Stimulated activated CD4-positive, alpha-beta T cell treated with anti-CD3 and anti-CD28 coated beads, TNF-alpha, amount 100 ng/mL, for 24 hours (primary cell): ENCODE results near the gene ZNF280D.

ENCODE experiments used
- DNase-seq, 3 experiments: peaks; one replicate each; pipeline ENCODE4 v3.0.0-alpha.2; 2020; ENCODE audit warnings: low read depth in 3 of 3

The ZNF280D gene

DNA sequence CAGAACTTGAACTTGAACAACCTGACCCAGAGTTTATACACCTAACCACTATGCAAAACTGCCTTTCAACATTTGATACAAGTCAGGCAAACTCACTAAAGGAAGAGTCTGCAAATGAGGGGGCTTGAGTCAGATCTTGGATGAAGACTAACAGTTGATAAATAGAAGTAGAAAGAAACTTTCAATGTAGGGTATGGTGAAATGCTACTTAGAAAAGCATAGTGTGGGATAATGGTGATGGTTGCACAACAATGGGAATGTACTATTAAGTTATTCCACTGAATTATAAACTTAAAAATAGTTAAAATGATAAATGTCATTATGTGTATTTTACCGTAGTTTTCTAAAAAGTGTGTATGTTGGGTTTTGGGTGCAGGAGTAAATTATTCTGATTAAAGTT is 19.7 kb upstream of the ZNF280D start:
- no peak for DNase-seq

DNA sequence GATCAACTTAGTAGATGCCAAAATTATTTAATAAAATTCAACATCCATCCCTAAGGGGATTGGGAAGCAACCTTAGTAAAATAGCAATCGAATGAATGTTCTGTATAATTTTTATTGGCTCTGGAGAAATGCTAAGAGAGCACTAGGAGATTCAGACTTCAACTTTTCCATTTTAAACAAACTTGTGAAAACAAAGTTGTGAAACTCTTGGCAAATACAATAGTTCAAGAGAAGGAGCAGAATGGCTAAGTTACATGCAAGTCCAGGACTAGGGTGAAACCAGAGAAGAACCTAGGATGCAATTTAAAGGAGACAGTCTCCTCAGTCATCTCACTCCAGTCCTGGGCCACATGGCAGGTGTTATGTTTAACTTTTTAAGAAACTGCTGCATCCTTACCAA is 16.7 kb upstream of the ZNF280D start:
- DNase-seq: no peak

DNA sequence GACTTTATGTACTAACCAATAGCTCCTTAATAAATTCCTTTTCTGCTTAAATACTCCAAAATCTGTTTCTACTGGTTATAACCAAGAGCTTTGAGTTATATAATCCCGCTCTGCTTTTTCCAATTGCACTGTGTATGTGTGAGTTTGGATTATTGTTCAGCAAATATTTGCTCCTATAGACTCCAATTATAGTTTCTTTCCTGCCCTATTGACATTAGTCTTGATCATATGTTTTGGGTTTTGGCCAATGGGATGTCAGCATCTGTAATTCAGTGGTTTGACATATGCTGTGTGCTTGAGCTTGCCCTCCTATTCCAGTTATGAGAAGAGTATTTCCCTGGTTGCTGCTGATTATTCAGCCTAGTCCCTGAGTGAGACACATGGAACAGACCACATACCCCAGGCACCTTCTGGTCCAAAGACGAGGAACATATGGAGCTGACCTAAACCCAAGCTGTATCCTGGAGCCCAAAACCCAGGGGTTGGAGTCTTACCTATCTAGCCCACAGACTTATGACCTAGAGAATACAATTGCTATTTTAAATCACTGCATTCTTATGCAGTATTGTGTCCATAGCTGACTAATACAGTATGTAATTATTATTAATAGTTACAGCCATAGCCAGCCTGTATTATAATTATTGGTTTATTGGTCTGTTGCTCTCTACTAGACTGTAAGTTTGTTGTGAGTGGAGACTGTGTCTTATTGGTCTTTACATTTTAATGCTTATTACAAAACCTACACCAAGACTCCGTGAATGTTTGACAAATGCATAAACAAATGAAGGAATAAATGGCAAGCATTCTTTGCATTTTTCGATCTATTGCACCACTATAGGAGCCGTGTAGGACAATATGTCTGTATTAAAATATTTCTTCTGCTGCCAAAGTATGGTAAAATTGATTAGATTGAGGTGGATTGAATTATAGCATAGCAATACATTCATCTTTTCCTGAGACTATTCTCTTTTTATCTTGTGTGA is 11.7 kb upstream of the ZNF280D start:
- no peak for DNase-seq

DNA sequence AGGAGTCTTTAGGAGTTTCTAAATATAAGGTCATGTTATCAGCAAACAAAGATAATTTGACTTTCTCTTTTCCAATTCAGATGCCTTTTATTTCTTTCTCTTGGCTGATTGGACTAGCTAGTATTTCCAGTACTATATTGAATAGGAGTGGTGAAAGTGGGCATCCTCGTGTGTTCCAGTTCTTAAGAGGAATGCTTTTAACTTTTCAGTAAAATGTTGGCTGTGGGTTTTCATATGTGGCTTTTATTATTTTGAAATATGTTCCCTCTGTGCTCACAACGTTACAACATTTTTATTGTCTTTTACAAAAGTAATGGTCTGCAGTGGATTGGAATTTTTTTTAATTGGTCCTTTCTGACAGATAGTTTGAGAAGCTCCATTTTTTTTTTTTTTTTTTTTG is 8.2 kb upstream of the ZNF280D start:
- no peak for DNase-seq

DNA sequence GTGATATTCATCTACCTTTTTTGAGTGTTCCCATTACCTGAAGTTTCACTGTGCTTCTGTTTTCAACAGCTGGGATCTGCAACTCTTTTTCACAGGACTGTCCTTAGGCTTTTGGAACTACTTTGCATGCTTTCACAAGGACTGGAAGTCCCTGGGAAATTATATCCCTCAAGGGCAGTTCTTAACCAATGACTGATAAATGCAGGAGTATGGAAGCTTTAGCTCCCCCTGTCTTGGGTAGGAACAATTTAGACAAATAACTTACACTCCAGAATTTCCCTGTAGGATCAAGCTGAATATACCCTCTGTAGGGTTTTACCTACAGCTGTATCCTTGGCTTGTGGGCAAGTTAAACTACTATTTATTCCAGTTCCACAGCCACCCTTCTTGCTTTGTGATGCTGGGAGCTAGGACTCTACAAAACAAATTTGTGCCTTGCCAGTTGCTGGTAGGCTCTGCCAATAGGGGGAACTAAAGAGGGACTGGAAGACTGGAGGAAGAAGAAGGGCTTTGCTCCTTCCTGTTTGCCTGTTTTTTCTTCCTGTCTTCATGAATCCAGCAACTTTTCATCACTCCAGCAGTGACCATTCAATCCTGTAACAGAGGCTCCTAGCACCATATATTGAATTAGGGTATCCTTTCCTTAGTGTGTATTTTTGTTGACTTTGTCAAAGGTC is 6.8 kb upstream of the ZNF280D start:
- DNase-seq: no peak

DNA sequence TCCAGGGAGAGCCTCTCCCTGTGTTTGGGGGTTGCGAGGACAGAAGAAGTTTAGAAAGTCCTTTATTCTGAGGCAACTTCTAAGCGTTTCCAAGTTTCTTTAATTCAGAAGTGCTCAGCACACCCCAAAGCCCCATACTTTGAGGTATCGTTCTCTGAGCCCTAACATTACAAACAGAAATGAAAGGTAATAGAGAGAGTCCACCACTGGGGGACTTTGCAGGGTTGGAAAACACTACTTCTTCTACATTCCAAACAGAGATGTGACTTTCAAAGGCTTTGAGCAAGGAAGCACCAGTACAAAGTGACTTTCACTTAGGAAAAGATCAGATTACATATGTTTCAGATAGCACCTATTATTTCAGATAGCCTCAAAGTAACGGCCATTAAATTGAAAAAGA is 6.2 kb upstream of the ZNF280D start:
- no peak for DNase-seq

DNA sequence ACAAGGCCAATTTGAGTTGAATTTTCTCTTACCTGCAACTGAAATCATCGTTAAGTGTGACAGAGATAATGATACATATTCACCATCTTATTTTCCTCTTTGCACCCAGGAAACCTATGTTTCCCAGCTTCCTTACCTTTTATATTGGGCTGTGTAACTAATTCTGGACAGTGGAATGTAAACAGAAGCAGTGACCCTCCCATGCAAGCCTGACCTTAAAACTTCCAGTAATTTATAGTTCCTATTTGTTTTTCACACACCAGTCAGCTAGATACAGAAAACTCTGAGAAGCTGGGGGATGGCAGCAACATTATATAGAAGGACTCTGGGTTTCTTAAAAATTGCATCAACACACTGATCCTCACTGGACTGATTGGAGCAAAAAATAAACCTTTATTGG is 4.5 kb upstream of the ZNF280D start:
- DNase-seq: no peak

DNA sequence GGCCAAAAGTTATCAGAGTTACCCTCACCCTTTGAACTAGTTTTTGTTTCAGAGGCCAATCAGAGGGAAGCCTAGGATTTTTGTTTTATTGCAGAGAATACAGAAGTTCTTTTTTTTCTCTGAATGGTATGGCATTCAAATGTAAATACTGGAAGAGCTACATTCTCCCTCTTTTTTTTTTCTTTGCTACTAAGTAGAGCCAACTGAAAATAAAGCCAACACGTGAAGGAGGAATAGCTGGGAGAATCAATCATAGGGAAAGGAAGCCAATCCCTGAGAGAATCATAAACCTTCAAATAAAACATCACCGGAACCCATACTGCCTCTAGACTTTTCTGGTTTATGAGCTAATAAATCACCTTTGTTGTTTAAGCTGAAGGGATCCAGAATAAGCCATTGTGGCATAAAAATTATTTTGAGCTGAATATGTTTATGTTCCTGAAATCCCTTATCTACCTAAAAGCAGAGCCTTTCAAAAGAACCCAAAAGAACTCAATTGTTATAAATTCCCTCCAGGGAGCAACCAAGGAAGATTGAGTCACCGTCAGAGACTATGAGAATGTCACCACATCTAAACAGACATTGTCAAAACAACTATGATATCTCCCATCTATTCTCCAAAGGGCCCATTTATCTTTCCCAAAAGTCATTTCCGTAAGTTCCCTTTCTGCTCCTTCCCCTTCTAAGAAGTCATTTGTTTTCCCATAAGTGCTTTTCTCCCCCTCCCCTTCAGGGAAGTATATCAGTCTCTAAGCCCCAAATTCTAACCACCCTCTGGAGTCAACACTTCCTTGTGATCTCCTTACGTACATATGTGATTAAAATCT is 3.8 kb upstream of the ZNF280D start:
- DNase-seq: no peak

DNA sequence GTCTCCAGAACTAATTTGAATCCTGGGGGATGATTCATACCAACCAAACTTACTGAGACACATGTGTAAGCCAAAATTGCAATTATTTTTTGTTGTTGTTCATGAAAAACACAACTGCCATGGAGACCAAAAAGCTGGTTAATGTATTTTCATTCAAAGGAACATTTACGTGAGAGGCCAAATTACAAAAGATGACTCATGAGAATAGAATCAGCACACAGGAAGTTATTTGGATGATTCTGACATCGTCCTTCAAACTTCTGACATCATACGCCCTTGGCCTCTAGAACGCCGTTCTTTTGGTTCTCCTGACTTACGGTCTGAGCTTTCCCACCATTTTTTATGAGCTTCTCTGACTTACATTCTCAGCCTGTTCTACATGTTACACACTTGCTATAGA is 3.0 kb upstream of the ZNF280D start:
- DNase-seq: no peak

DNA sequence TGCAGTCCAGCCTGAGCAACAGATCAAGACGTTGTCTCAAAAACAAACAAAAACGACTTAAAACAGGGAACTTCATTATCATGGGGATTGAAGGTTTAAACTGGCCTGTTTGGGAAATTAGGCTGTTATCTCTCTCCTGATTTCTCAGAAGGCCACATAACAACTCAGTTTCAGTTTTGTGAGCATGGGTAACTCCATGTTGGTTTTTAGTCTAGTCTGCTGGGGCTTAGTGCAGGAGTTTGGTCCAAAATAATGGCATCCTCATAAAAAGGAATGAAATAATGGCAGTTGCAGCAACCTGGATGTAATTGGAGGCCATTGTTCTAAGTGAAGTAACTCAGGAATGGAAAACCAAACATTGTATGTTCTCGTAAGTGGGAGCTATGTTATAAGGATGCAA is 2.3 kb upstream of the ZNF280D start:
- DNase-seq: no peak

DNA sequence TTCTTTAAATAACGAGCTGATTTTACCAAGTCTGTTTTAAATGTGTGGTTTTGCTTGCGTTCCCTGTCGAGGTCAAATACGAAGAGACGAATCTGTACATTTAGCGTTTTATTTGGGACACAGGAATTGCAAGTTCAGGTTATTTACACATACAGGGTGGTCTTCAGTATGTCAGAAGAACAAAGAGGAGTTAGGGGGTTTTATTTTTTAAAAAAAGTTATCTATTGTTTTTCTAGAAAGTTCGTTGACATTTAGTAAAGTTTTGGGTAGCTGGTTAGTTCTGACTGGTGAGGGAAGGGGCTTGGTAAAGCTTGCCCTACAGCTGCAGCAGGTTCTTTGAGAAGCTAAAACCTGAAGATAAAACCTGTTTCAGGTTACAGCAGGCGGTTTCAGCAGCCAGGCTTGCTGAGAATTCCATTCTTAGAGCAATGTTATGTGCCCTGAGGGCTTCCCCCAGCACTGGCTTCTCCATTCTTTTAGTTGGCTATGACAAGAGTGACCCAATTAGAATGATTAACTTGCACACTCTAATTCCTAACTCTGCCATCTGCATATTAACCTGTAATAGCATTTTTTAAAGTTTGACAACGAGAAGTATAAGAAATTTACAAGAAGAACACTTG is 815 bp upstream of the ZNF280D start:
- DNase-seq: no peak

DNA sequence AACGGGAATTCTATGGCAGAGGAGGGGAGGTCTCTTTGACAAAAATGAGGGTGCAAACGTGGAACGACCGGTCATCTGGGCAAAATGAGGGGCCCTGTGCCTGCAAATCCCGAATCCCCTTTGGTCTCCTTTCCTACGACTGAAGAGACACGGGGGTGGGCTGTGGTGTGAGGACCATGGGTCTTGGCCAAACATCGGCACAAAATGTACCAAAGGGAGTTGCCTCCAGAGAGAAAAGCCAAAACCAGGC is 498 bp downstream of the ZNF280D start:
- no peak for DNase-seq

DNA sequence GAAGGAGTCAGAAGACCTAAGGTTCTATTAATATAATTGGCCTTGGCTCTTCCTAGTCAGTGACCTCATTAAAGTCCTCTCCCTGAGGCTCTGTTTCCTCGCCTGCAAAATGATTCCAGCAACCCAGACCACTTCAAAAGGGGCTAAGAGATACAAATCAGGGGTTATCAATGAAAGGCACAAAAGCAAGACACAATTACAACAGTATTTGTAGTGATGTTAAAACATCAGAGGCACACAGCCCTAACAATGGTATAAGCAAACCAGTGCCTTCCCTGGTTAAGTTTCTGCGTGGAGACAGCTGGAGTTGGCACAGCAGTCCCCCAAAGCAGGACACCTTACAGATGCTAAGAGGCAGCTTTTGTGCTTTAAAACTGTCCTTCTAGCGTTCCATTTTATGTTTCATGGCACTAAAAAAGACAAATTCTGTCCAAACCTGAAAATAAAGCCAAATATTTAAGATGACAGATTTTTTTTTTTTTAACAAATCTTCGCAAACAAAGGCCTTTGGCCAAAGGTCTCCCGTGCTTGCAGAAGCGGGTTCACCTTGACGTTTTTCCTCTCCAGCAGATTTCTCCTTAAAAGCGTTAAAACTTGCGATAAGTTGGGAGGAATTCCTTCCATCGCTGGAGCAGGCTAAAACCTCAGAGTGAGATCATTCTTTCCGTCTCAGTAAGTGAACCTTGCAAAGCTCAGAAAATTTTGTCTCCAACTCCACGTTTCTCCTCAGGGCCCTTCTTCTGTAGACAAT is 999 bp downstream of the ZNF280D start:
- DNase-seq: no peak

DNA sequence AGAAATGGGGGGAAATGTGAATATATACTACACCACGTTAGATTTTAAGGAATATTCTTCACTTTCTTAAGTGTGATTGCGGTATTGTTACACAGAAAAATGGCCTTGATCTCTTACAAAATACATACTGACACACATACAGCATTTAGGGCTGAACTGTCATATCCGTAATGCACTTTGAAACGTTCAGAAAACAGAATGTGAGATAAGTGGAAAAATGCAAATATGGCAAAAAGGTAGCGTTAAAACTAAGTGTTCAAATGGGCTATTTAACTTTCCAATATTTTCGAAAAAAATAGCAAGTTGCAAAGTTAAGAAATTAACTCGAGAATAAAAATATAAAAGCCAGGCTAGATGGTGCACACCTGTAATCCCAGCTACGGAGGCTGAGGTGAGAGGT is 1.8 kb downstream of the ZNF280D start:
- no peak for DNase-seq

DNA sequence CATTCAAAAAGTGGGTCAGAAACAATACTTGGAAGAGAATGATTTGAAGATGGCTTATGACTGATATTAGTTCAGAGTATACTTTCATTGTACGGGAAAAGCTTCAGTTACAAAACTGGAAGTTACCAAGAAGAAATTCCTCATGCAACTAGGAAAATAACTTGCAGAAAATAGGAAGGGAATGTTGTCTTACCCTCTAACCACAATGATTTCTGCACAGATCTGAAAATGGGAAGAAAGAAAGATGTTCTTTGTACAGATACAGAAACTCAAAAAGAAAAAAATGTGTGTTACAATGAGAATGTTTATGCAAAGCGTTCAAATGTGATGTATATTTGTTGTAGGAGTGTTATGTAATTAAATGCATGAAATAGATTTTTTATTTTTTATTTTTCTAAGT is 3.7 kb downstream of the ZNF280D start:
- DNase-seq: no peak

DNA sequence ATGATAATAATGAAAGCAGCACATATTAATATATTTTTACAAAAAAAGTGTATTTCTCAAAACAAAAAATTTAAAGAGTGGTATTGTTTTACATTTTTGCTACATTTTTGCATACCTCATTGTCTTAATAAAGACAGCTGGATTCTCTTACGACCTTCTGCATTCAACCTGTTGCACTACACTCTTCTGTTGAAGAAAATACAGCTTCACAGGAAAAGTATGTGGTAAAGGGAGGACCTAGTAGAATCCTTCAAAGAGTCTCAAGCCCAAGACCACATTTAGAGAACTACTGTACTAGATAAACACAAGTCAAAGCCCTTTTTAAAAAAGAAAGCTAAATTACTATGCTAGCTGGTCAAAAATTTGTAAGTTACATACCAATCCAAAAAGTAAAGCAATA is 7.9 kb downstream of the ZNF280D start:
- no peak for DNase-seq

DNA sequence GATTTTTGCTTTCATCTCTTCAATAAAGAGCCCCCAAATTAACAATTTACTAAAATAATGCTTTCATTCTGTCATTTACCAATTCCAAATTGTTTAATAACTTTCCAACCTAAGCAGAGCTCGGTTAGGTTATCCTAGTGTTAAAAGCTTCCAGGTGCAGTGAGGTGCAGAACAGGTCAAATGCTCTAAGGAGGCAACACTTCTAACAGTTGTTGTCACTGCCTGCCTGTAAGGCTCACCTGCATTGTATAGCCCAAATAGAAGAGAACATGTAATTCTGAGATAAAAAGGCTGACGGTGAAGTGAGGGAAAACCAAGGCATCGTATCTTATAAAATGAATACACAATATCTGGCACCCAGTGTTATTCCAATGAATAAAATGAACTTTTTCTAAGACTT is 9.1 kb downstream of the ZNF280D start:
- DNase-seq: no peak

DNA sequence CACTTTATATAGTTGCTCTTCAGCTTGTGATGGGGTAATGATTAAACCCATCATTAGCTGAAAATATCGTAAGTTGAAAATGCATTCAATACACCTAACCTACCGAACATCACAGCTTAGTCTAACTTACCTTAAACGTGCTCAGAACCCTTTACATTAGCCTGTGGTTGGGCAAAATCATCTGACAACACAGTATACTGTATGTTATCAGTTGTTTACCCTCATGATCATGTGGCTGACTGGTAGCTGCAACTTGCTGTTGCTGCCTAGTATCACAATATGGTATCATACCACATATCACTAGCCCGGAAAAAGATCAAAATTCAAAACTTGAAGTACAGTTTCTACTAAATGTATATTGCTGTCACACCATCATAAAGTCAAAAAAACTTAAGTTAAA is 9.5 kb downstream of the ZNF280D start:
- DNase-seq: no peak

DNA sequence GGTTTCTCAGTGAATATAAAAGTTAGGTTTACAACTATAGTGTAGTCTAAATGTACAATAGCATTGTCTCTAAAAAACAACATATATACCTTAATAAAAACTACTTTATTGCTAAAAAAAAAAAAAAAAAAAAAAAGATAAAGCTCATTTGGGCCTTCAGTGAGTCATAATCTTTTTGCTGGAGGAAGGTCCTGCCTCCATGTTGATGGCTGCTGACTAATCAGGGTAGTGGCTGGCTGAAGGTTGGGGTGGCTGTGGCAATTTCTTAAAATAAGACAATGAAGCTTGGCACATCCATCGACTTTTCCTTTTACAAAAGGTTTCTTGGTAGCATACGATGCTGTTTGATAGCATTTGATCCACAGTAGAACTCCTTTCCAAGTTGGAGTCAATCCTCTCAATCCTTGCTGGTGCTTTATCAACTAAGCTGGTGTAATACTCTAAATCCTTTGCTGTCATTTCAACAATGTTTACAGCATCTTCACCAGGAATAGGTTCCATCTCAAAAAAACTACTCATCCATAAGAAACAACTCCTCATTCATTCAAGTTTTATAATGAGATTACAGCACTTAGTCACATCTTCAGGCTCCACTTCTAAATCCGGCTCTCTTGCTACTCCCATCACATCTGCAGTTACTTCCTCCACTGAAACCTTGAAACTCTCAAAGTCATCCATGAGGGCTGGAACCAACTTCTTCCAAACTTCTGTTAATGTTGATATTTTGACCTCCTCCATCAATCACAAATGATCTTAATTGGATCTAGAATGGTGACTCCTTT is 13.3 kb downstream of the ZNF280D start:
- DNase-seq: no peak

DNA sequence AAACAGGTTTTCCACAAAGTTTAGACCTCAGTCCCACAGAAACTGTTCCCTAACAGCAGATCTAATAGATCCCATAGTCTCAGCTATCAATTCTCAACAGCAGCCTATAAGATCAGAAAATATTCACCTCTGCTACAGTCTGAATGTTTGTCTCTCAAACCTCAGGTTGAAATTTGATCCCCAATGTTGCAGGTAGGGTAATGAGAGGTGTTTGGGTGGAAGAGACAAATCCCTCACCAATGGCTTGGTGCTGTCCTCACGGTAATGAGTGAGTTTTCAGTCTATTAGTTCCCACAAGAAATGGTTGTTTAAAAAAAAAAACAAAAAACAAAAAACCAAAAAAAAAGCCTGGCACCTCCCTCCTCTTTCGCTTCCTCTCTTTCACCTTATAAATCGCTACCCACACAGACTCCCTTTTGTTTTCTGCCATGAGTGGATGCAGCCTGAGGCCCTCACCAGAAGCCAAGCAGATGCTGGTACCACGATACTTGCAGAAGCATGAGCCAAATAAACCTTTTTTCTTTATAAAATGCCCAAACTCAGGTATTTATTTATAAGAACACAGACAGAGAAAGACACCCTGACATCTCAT is 14.2 kb downstream of the ZNF280D start:
- DNase-seq: no peak
